Measurements from ENCODE around the gene RALGPS2. TPM values are rescaled to one million over a fixed set of nuclear protein-coding genes. Genes with fewer than 3 reads are reported as not detected.
"Not testable (repeated sequence)": the region's sequence is repeated elsewhere in the genome, so short reads cannot be mapped to it uniquely, and the experiment has no call there.

RALGPS2 gene
- total and polyA plus RNA-seq, 9 of the 15 experiments (the other 6 are each of a cell fraction or from before 2014, with no cell fraction given): 0.28 to 6.5 (median 2.6) TPM

DNA sequence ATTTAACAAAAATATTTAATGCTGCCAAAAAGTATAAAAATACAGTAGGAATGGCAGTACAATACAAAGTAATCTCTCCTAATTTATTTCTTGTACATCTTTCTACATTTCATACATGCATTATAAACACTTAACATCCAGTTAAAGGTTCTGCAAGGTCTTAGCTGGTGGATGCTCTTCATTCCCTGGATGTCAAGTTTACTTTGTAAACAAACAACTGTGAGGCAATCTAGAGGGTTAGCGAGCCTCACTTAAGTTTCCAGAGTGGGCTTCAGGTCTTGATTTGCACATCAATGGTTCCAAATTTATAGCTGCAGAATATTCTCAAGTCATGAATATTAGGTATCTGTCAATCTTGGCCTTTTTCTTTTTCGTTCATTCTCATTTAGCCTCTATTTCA lies 21.3 kb downstream of the RALGPS2 start:
- 0% methylated on average over 2 of the region's 2 CpGs for WGBS (ENCODE audit: insufficient coverage, low coverage, missing lambda C conversion rate)
- H3K9me1 ChIP-seq (ENCODE audit: control insufficient read depth, insufficient read depth, low read length): no peaks in the 10 kb centered on the region
- H3K4me3 ChIP-seq: no peak overlapping the region
- H4K20me1 ChIP-seq (replicated peaks; ENCODE audit: control insufficient read depth, insufficient read depth, low read length): no peaks in the 10 kb centered on the region
- H2AFZ ChIP-seq (ENCODE audit: low read depth, low read length): no peak overlapping the region
- no peak overlapping the region for H3K4me2 ChIP-seq (ENCODE audit: insufficient read depth, low read length)
- no peak for DNase-seq (ENCODE audit: extremely low read depth in 1 of 4, low spot score in 3 of 4)
- no TSS peak for BruUV-seq (replicated peaks)
- FAIRE-seq: no peak
- H3K79me2 ChIP-seq (ENCODE audit: control insufficient read depth, insufficient read depth, low read length): no peaks in the 10 kb centered on the region
- ChIA-PET POLR2A (no interaction called here), CTCF (ENCODE audit: low intra/inter-chr PET ratio) (no interaction called here)
- intact Hi-C loops (cut with micrococcal nuclease): no loop called here
- H3K36me3 ChIP-seq (ENCODE audit: control insufficient read depth, insufficient read depth, low read length): no peaks in the 10 kb centered on the region
- TF ChIP-seq BCOR (IDR thresholded peaks at IDR 0.05) (no peak), CHD1 (IDR thresholded peaks at IDR 0.05; ENCODE audit: low read length) (no peak), TCFL5 (CRISPR knock-in tag; conservative IDR thresholded peaks at IDR 0.05) (no peak), CREB1 (IDR thresholded peaks at IDR 0.05) (no peak), CREB1 (CRISPR knock-in tag; IDR thresholded peaks at IDR 0.05) (no peak), SMARCB1 (IDR thresholded peaks at IDR 0.05; ENCODE audit: insufficient read length, low read depth) (no peak), ZNF212 (CRISPR knock-in tag; IDR thresholded peaks at IDR 0.05) (no peak), DNMT1 (IDR thresholded peaks at IDR 0.05) (no peak), ZNF696 (CRISPR knock-in tag; conservative IDR thresholded peaks at IDR 0.05) (no peak), NR2F6 (CRISPR knock-in tag; IDR thresholded peaks at IDR 0.05) (no peak)
- TF ChIP-seq, protein P1, sequence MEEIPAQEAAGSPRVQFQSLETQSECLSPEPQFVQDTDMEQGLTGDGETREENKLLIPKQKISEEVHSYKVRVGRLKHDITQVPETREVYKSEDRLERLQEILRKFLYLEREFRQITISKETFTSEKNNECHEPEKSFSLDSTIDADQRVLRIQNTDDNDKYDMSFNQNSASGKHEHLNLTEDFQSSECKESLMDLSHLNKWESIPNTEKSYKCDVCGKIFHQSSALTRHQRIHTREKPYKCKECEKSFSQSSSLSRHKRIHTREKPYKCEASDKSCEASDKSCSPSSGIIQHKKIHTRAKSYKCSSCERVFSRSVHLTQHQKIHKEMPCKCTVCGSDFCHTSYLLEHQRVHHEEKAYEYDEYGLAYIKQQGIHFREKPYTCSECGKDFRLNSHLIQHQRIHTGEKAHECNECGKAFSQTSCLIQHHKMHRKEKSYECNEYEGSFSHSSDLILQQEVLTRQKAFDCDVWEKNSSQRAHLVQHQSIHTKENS (CRISPR knock-in tag; IDR thresholded peaks at IDR 0.05): no peak
- TF ChIP-seq, protein P2, sequence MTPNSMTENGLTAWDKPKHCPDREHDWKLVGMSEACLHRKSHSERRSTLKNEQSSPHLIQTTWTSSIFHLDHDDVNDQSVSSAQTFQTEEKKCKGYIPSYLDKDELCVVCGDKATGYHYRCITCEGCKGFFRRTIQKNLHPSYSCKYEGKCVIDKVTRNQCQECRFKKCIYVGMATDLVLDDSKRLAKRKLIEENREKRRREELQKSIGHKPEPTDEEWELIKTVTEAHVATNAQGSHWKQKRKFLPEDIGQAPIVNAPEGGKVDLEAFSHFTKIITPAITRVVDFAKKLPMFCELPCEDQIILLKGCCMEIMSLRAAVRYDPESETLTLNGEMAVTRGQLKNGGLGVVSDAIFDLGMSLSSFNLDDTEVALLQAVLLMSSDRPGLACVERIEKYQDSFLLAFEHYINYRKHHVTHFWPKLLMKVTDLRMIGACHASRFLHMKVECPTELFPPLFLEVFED (CRISPR knock-in tag; conservative IDR thresholded peaks at IDR 0.05): no peak
- TF ChIP-seq, protein P3, sequence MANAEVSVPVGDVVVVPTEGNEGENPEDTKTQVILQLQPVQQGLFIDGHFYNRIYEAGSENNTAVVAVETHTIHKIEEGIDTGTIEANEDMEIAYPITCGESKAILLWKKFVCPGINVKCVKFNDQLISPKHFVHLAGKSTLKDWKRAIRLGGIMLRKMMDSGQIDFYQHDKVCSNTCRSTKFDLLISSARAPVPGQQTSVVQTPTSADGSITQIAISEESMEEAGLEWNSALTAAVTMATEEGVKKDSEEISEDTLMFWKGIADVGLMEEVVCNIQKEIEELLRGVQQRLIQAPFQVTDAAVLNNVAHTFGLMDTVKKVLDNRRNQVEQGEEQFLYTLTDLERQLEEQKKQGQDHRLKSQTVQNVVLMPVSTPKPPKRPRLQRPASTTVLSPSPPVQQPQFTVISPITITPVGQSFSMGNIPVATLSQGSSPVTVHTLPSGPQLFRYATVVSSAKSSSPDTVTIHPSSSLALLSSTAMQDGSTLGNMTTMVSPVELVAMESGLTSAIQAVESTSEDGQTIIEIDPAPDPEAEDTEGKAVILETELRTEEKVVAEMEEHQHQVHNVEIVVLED (CRISPR knock-in tag; IDR thresholded peaks at IDR 0.05): no peak
- H3K9ac ChIP-seq (ENCODE audit: insufficient read depth in 1 of 2, low read depth in 2 of 2, low read length in 2 of 2): no peak overlapping the region
- no peaks in the 10 kb centered on the region for H3K9me3 ChIP-seq (replicated peaks; ENCODE audit: control insufficient read depth, insufficient read depth, low read depth, low read length)
- in situ Hi-C loops (cut with MboI): no loop called here
- peaks cover 0 to 2% of the 10 kb centered on the region in 2 experiments; a peak in 3 of 5 replicates for H3K27me3 ChIP-seq (ENCODE audit: control insufficient read depth in 2 of 2, insufficient read depth in 2 of 2, low read length in 2 of 2)
- H3K4me1 ChIP-seq (replicated peaks in 1 of 2; ENCODE audit: control insufficient read depth in 2 of 2, insufficient read depth in 2 of 2, low read length in 2 of 2): no peaks in the 10 kb centered on the region
- no peak for ATAC-seq
- H3K27ac ChIP-seq (ENCODE audit: extremely low read depth, low read depth, low read length): no peak overlapping the region

DNA sequence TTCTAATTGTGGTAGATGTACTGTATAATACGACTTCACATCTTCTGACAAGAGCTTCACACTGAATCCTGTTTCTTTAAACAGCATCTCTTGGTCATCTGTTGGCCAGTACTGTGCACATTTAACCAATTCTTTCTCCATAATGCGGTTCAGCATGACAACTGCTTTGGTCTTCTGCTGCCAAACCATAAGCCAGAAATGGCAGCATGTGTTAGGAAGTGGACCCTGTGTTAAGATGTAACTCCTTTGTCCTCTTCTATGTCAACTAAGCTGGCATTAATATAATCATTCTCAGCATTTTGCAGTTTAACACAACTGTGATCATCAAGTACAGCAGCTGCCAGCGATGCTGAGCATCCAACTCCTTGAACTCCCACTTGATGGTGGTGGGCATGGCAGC lies 22.3 kb downstream of the RALGPS2 start:
- H3K79me2 ChIP-seq (ENCODE audit: control insufficient read depth, insufficient read depth, low read length); H3K36me3 ChIP-seq (ENCODE audit: control insufficient read depth, insufficient read depth, low read length); BruUV-seq (replicated peaks); in situ Hi-C loops (cut with MboI); H3K9me1 ChIP-seq (ENCODE audit: control insufficient read depth, insufficient read depth, low read length); DNase-seq (ENCODE audit: extremely low read depth in 1 of 4, low spot score in 3 of 4); FAIRE-seq; H2AFZ ChIP-seq (ENCODE audit: low read depth, low read length); POLR2A ChIA-PET; H3K9me3 ChIP-seq (replicated peaks; ENCODE audit: control insufficient read depth, insufficient read depth, low read depth, low read length); H3K4me1 ChIP-seq (replicated peaks in 1 of 2; ENCODE audit: control insufficient read depth in 2 of 2, insufficient read depth in 2 of 2, low read length in 2 of 2); CTCF ChIA-PET (ENCODE audit: low intra/inter-chr PET ratio); H4K20me1 ChIP-seq (replicated peaks; ENCODE audit: control insufficient read depth, insufficient read depth, low read length); H3K4me2 ChIP-seq (ENCODE audit: insufficient read depth, low read length); H3K9ac ChIP-seq (ENCODE audit: insufficient read depth in 1 of 2, low read depth in 2 of 2, low read length in 2 of 2); intact Hi-C loops (cut with micrococcal nuclease); H3K27me3 ChIP-seq (ENCODE audit: control insufficient read depth in 2 of 2, insufficient read depth in 2 of 2, low read length in 2 of 2); H3K27ac ChIP-seq (ENCODE audit: extremely low read depth, low read depth, low read length); ATAC-seq; H3K4me3 ChIP-seq: not testable (repeated sequence)
- 0% methylated on average over 3 of the region's 3 CpGs for WGBS (ENCODE audit: insufficient coverage, low coverage, missing lambda C conversion rate)
